NCI-H2029 (cell line): ENCODE data around the gene SSMEM1.
"Not testable (repeated sequence)": the region's sequence is repeated elsewhere in the genome, so short reads cannot be mapped to it uniquely, and the experiment has no call there.

Experiments
- DNase-seq: peaks from one replicate; lab custom pipeline; 2025; lab: John Stamatoyannopoulos, UW

The SSMEM1 gene, protein sequence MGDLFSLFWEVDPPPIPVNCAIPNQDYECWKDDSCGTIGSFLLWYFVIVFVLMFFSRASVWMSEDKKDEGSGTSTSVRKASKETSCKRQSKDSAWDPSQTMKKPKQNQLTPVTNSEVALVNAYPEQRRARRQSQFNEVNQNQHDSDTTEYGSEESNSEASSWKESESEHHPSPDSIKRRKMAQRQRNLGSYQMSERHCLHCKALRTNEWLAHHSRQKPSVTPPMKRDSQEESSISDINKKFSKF

DNA sequence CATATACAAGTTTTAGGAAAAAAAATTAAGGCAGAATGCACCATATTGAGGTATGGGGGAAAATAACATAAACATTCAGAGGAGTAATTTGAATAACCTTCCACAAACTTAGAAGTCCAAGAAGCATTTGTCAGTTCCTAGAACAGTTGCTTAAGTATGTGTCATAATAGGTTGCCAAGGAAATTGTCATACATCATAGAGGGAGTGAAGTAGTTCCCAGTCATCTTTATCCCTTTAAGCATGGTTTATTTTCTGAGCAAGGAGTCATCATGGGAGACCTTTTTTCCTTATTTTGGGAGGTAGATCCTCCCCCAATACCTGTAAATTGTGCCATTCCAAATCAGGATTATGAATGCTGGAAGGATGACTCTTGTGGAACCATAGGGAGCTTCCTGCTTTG is at the start of gene SSMEM1:
Gene SSMEM1 (plus strand): TSS at position 219 of the 400 bp plus-strand sequence. CDS start 51 bp downstream, at position 270.
- DNase-seq, result no peak

DNA sequence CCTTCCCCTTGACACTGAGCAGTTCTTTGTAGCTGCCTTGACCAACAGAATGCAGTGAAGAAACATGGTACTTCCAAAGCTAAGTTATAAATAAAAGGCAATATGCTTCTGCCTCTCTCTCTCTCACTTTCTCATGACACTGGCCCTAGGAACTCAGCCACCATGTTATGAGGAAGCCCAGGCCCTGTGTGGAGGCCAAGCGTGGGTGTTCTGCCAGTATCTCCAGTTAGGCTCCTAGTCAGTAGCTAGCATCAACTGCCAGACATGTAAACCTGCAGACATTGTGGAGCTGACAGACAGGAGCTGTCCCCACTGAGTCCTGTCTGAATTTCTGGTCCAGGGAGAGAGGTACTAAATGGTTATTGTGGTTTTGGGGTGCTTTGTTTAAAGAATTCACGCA is 47.6 kb upstream of the SSMEM1 start:
- no peak for DNase-seq

DNA sequence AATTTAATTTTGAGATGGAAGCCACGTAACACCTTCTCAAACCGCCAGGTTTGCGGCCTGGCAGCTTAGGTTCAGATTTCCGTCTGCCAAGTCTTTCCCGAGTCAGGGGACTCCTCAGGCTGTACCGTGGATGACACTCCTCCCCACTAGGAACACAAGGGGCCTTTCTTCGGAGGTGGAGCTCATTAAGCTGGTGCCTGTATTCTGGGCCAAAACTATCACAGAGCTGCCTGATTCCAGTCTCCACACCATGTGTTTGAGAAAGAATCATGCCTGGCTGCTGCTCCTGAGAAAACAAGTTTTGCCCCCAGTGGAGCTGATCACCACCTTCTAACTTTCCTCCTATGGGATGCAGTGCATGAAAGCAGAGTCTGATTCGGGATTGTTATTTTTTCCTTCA is 47.2 kb upstream of the SSMEM1 start:
- DNase-seq, result no peak

DNA sequence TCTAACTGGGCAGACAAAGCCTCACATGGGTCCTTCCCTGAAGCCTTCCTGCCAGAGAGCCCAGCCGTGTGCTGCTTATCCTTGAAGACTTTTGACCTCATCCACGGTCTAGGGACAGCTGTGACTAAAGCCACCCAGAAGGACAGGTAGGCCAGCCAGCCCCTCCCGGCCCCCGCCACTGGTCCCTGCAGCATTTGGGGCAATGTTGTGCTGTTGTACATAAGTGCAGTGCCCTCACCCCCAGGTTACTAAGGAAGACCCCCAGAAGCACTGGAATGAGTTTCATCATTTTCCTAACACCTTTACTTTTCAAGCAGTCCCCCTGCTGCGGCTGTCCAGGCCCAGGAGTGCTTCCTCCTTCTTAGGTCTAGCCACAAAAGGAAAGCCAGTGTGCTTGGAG is 45.5 kb upstream of the SSMEM1 start:
- DNase-seq, result no peak

DNA sequence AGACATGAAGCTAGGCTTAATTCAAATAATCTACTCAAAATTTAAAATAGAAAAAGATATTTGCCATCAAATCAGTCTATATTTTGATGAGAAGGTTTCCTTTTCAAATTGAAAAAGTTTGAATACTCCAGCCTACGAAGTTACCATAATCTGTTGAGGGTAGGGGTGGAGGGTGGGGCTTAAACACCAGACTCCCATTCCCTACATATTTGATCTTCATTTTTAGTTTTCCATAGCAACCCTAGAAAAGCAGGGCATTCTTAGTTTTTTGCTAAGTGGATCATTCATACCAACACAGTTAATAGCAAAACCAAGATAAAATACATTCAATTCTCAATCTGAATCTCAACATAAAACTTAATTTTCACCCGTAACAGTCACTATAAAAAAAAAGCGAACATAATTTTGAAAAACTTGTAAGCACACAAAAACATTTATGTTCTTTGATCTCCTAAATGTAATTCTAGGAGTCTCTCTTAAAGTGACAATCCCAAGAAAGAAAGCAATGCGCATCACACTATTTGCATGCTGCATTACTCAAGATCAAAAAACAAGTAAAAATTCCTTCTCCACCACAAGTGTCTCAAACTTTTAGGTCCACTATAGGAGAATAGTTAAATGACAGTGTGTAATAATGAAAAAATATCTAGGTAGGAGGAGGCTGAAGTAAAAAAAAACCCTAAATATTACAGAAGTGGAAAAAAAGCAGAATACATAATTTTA is 33.3 kb upstream of the SSMEM1 start:
- no peak for DNase-seq

DNA sequence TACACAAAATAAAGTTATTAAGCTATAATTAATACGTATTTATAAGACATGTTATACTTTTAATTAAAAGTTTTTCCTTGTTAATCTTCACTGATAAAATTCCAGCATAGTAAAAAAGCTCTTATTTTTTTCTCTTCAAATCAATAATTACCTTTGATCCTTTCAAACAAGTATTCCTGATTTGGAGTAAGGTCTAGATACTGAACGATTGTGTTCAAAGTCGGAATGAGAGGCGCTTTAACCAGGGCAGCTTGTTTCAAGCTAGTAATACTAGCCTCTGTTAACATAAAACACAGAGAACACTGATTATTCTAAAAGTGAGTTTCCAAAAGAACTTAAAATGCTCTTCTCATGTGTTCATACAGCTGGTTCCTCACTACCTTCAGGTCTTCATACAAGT is 29.4 kb upstream of the SSMEM1 start:
- no peak for DNase-seq

DNA sequence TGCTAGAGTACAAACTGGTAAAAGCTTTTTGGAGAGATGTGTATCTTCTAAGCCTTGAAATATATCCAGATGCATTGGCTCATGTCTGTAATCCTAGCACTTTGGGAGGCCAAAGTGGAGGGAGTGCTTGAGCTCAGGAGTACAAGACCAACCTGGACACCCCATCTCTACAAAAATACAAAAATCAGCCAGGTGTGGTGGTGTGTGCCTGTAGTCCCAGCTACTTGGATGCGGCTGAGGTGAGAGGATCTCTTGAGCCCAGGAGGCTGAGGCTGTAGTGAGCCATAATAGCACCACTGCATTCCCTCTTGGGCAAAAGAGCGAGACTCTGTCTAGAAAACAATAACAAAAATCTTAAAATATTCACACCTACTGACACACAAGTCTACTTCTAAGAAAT is 28.0 kb upstream of the SSMEM1 start:
- DNase-seq, result no peak

DNA sequence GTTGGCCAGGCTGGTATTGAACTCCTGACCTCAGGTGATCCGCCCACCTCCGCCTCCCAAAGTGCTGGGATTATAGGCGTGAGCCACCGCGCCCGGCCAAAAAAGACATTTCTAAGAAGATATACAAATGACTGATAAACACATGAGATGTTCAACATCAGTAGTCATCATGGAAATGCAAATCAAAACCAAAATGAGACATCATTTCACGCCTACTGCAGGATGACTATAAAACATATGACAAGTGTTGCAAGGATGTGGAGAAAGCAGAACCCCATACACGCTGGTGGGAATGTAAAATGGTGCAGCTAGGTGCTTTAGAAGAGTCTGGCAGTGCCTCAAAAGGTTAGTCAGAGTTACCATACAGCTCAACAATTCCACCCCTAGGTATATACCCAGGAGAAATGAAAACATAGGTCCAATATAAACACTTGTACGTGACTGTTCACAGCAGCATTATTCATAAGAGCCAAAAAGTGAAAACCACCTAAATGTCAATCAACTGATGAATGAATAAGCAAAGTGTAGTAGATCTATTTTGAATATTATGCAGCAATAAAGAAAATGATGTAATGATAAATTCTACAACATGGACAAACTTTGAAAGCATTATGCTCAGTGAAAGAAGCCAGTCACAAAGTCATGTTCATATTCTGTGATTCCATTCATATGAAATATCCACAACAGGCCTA is 26.9 kb upstream of the SSMEM1 start:
- no peak for DNase-seq

DNA sequence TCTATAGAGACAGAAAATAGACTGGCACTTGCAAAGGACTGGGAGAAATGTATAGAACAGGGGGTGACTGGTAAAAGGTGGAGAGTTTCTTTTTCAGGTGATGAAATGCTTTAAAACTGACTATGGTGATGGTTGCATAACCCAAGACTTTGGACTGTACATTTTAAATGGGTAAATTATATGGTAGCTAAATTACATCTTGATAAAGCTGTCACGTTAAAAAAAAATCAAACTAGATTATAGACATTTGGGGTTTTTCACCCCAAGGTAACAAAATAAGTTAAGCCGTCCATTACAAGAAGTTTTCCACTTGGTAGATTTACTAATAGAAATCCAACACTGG is 26.4 kb upstream of the SSMEM1 start:
- no peak for DNase-seq

DNA sequence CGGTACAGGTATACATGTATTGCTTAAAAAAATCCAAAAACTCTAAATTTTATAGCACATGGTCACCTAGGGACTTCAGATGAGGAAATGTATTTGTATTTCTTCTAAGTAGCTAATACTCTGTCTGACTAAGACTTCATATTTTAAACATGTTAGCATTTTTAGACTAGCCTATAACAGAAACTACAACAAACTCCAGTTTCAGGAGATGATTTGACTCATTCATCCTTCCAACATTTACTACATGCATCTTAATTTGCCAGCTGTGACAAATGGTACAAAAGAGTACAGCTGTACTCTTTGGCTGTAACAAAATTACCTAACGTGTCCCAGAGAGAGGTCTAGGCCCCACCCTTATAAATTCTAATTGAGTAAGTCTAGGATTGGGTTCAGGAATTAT is 24.7 kb upstream of the SSMEM1 start:
- DNase-seq, result no peak

DNA sequence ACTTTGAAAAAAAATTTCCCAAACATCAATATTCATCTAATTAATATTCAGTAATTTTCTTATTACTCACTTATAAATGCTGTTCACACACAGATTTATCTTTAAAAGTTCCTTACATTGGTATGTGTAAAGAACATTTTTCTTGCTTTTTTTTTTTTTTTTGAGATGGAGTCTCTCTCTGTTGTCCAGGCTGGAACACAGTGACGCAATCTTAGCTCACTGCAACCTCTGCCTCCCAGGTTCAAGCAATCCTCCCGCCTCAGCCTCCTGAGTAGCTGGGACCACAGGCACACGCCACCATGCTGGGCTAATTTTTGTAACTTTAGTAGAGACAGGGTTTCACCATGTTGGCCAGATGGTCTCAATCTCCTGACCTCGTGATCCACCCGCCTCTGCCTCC is 23.3 kb upstream of the SSMEM1 start:
- DNase-seq, result not testable (repeated sequence)

DNA sequence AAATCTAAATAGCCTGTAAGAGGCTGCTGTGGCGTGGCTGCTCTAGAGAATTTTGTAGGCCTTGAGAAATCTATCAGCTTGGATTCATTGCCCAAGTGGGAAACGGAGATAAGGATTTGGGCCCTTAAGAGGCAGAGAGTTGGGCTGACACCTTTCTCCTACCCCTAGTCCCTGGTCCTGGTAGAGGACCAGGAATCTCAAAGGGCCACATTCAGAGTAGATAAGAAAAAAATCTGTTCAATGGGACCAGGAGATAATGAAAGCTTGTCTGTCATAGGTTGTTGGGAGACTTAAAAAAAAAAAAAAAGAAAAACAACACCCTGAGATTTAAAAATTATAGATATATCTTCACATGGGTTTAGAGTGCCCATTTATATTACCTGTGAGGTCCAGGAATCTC is 20.3 kb upstream of the SSMEM1 start:
- no peak for DNase-seq

DNA sequence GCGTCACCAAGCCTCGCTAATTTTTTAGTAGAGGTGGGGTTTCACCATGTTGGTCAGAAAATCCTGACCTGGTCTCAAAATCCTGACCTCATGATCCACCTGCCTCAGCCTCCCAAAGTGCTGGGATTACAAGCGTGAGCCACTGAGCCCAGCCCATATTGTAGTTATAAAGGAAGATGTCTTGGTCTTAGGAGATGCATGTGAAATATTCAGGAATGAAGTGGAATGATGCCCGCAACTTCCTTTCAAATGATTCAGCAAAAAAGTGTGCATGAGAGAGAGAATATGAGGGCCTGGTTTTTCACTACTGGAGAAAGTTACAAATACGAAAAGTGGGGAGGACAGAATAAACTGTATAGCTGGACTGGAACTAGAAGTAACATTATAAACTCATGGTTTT is 18.3 kb upstream of the SSMEM1 start:
- no peak for DNase-seq

DNA sequence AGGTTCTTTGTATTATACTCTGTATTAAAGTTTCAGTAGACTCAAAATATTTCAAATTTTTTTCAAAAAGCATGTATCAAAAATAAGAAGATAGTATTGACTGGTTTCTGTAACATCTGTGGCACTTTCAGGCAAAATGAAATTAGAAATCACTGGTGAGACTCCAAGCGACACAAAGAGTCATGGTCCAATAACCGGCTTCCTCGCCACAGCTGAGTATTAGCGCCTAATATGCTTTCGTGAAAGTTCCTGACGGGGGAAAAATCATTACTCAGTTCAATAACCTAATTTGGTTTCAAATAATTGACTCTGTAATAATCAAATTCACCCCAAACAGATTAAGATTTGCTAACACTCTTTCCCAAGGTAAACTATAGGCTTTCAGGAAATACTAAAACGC is 15.9 kb upstream of the SSMEM1 start:
- DNase-seq, result no peak

DNA sequence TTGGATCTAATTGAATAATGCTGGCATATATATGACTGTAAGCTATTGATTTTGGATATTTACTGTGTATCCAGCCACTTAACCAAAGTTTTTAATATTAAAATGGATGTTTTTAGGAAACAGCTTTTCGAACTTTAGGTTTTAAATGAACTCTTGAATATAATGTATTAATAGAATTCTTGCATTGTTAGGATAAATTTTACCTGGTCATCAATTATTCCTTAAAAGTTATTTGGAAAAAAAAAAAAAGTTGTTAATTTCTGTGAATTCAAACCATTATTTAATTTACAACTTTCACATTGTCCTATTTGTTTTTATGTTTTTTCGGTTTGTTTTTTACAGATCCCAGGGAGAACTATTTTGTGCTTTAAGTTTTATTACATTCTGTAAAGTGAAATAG is 12.3 kb upstream of the SSMEM1 start:
- no peak for DNase-seq

DNA sequence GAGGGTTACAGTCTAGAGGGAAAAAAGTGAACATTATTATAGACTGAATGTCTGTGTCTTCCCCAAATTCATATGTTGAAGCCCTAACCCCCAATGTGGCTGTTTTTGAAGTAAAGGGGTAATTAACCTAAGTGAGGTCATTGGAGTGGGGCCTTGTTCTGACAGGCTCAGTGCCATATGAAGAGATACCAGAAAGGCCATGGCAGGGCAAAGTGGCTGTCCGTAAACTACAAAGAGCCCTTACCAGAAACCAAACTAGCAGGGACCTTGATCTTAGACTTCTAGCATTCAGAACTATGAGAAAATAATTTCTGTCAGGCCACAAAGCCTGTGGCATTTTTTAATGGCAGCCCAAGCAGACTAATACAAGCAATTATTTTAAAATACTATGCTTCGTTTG is 11.2 kb upstream of the SSMEM1 start:
- no peak for DNase-seq

DNA sequence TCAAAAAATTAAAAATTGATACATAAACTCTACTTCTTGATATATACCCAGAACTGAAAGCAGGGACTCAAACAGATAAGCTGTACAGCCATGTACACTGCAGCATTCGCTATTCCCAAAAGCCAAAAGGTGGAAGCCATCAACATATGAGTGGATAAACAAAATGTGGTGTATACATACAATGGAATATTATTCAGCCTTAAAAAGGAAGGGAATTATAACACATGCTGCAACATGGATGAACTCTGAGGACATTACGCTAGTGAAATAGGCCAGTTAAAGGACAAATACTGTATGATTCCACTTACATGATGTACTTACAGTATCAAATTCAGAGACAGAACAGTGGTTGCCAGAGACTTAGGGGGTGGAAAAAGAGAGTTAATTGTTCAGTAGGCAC is 10.6 kb upstream of the SSMEM1 start:
- DNase-seq, result no peak

DNA sequence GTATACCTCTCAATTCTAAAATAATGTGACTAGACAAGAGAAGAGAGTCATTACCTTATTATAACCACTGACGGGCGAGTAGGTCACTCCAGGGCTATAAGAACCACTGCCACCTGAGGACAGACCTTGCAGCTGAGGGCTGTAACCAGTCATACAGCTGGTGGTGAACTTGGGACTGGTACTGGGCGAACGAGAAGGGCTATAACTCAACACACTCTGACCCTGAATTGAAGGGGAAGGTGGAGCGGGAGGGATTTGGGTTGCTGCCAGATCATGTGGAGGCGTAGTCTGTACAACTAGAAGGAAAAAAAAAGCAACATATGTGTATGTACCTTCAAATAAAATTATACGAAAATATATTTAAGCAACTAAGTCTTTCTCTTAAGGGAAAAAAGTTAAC is 5.9 kb upstream of the SSMEM1 start:
- no peak for DNase-seq

DNA sequence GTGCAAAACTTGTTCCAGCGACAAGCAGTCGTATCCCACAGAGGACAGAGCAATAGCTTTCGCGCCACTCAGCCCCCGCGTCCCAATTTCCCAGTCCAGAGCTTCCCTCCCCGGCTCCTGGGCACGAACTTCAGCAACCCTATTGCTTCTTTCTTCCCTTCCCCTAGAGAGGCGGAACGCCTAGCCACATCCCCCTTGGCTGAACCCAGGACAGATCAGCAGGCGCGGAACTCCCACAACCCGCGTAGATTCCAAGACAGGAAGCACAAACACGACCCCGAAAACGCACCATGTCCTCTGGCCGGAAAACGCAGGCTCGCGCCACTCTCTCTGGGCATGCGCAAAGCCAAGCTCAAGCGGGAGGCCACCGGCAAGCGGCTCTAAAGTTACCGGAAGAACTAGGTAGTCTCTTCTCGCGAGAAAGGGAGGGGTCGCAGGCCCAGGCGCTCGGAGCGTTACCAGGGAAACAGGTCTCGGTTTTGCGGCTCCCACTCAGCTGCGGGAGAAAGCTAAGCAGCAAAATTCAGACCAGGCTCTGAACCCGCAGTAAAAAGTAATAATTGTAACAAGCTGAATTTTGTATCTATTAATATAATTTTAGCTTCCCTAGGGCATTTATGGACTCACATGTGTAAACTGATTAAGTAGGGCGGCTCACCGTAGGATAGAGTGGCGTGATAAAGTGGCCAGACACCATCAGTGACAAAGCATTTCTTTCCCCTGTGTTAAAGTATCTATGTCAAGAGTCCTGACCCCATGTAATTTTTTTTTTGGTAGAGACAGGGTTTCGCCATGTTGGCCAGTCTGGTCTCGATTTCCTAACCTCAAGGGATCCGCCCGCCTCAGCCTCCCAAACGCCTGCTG is 2.3 kb upstream of the SSMEM1 start, which contains the start of gene TMEM209:
Gene TMEM209 (minus strand): TSS at position 323 of the 864 bp plus-strand sequence. CDS start 31 bp downstream, at position 292.
- DNase-seq, result peak; percentile 97

DNA sequence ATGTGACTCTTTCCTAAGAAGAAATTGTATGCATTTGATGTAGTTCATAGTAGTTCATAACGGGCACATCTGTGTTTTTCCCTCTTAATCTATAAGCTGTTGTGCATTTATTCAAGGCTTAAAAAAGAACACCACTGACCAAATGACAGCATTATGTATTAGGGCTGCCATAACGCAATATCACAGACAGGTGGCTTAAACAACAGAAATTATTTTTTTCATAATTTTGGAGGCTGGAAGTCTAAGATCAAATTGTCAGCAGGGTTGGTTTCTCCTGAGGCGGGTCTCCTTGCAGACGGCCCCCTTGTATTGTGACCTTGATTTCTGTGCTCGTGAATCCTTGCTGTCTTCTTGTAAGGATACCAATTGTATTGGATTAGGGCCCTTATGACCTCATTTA is 627 bp upstream of the SSMEM1 start:
- DNase-seq, result no peak

DNA sequence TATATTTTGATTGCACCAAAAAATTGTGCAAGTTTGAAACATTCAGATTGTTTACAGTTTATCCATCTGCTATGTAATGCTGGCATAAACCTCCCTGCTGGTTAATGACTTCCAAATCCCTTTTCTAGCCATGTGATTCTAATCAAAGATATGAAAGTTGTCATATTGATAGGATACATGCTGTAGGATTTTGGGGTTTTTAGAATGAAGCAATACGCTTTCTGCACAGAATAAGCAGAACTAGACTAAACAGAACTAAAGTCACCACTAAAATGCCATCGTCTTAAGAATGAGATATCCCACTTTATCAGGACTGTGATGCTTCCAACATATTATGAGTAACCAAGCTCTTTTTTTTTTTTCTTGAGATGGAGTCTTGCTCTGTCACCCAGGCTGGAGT is 856 bp downstream of the SSMEM1 start:
- no peak for DNase-seq

DNA sequence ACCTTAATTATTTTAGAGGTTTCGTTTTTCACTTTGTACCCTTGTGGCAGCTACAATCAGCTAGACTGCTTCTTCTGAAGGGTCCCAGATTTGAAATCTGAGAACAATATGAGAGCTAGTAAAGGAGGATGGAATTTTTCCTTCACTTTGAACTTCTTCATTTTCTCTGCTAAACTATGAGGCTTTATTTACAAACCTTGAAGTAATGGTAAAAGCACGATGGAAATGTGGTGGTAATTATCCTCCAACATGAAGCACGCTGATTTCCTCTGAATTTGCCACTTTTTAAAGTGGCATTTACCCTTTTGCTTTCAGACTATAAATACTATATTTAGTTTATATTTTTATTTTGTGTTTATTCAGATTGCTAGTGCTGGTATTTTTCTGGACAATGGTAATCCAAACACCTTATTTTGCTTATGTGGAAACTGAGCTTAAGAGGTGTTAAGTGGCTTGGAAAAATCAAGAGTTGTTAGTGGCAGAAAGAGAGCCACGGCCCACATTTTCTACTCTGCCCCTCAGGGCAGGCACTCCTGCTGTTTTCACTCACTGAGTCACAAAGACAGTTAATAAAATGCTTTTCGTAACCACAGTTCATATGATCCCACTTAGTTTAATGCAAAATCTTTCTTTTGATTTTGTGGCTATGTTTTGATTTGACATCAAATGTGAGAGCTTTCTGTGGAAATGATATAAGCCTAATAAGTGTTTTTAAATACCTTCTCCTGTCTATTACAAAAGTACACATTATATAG is 2.7 kb downstream of the SSMEM1 start:
- no peak for DNase-seq
